ENCODE measurements around the gene PAIP2. TPM values are rescaled to one million over a fixed set of nuclear protein-coding genes. Genes with fewer than 3 reads are reported as not detected.
A peak's percentile ranks its signal among the peaks of the same experiment; 100 is the strongest.

Gene PAIP2
- total and polyA plus RNA-seq, 2 of the 4 experiments (the other 2 are of a cell fraction) = 41.9 to 59.5 TPM

GRCh38 chr5:139384591-139385051 is 43.0 kb downstream of the PAIP2 start:
- no peak for ATAC-seq (ENCODE audit: low read depth)
- no peak overlapping the region for H3K27ac ChIP-seq (ENCODE audit: insufficient read depth, low read length)
- peak overlapping the region; percentile 28 for H2AFZ ChIP-seq (replicated peaks; ENCODE audit: low read length, poor library complexity)
- no peaks in the 10 kb centered on the region for H3K9me3 ChIP-seq (ENCODE audit: control insufficient read depth, insufficient read depth, low read length)
- H4K91ac ChIP-seq (ENCODE audit: insufficient read depth, low read depth, low read length) = no peak overlapping the region
- no peak overlapping the region for H2BK15ac ChIP-seq (ENCODE audit: low read depth, low read length)
- H4K20me1 ChIP-seq (ENCODE audit: insufficient read depth, low read length) = no peaks in the 10 kb centered on the region
- no peak overlapping the region for H2BK20ac ChIP-seq (ENCODE audit: low read depth, low read length)
- CTCF ChIA-PET = no interaction called here
- no peak overlapping the region for H3K18ac ChIP-seq (ENCODE audit: low read depth, low read length)
- H4K5ac ChIP-seq (ENCODE audit: low read depth, low read length) = no peak overlapping the region
- dilution Hi-C loops (cut with HindIII; ENCODE audit: low sequenced_read_pairs, unreplicated experiment) = no loop called here
- WGBS, 2 experiments (ENCODE audit: extremely low coverage in 2 of 2, insufficient read length in 1 of 2) = 100% methylated on average over 1 of the region's 9 CpGs; no CpG with 5 or more reads in 1 of the 2 experiments
- no peak for TF ChIP-seq CTCF (conservative IDR thresholded peaks at IDR 0.05; ENCODE audit: low read depth, low read length)
- TF ChIP-seq BHLHE40 (IDR thresholded peaks at IDR 0.05; ENCODE audit: low read depth, low read length) = no peak
- TF ChIP-seq POLR2A (IDR thresholded peaks at IDR 0.05; ENCODE audit: low read depth, low read length) = no peak
- TF ChIP-seq NFE2L2 (IDR thresholded peaks at IDR 0.05; ENCODE audit: low read depth, low read length) = no peak
- no peak for TF ChIP-seq SMC3 (IDR thresholded peaks at IDR 0.05; ENCODE audit: low read depth, low read length)
- TF ChIP-seq CEBPB (IDR thresholded peaks at IDR 0.05; ENCODE audit: low read depth, low read length) = no peak
- no peak for TF ChIP-seq RAD21 (IDR thresholded peaks at IDR 0.05; ENCODE audit: low read length)
- no peak for TF ChIP-seq FOS (IDR thresholded peaks at IDR 0.05; ENCODE audit: low read depth, low read length)
- no peak for TF ChIP-seq MXI1 (IDR thresholded peaks at IDR 0.05; ENCODE audit: borderline replicate concordance, low read depth, low read length)
- no peak for TF ChIP-seq MAZ (IDR thresholded peaks at IDR 0.05; ENCODE audit: borderline replicate concordance, low read depth, low read length)
- TF ChIP-seq RCOR1 (IDR thresholded peaks at IDR 0.05; ENCODE audit: insufficient replicate concordance, low read length) = no peak
- no peak for TF ChIP-seq ELK1 (IDR thresholded peaks at IDR 0.05; ENCODE audit: borderline replicate concordance, low read depth, low read length)
- no peak for TF ChIP-seq MAFK (IDR thresholded peaks at IDR 0.05; ENCODE audit: low read depth, low read length)
- no peak for TF ChIP-seq RFX5 (IDR thresholded peaks at IDR 0.05; ENCODE audit: low read depth, low read length)
- no peak for TF ChIP-seq CHD1 (IDR thresholded peaks at IDR 0.05; ENCODE audit: low read depth, low read length)
- TF ChIP-seq USF2 (IDR thresholded peaks at IDR 0.05; ENCODE audit: low read depth, low read length) = no peak
- no peak overlapping the region for H2AK9ac ChIP-seq (replicated peaks; ENCODE audit: low read depth, low read length, poor library complexity)
- H3K79me1 ChIP-seq (ENCODE audit: low read depth in 1 of 2, low read length in 2 of 2) = no peaks in the 10 kb centered on the region
- H3K4me3 ChIP-seq (ENCODE audit: insufficient read depth, low read depth, low read length) = no peak overlapping the region
- BruUV-seq (replicated peaks) = no TSS peak
- H3K23ac ChIP-seq (ENCODE audit: low read depth, low read length) = no peak overlapping the region
- intact Hi-C loops (cut with micrococcal nuclease) = no loop called here
- no peak overlapping the region for H2AK5ac ChIP-seq (ENCODE audit: low read depth, low read length)
- H3K27me3 ChIP-seq (ENCODE audit: control insufficient read depth, insufficient read depth, low read length) = no peaks in the 10 kb centered on the region
- no peak overlapping the region for H2BK5ac ChIP-seq (ENCODE audit: low read depth, low read length, poor library complexity, severe bottlenecking)
- H3K9ac ChIP-seq (ENCODE audit: low read depth, low read length) = no peak overlapping the region
- no peak overlapping the region; a peak in 1 of 4 replicates for H4K8ac ChIP-seq (ENCODE audit: low read depth in 2 of 2, low read length in 2 of 2)
- no peaks in the 10 kb centered on the region for H3K9me1 ChIP-seq (ENCODE audit: insufficient read depth, low read length)
- no peak for DNase-seq
- no peak overlapping the region for H2BK120ac ChIP-seq (ENCODE audit: low read depth, low read length)
- no peak overlapping the region for H3K56ac ChIP-seq (ENCODE audit: extremely low read depth, insufficient read depth, low read length)
- H3K4me2 ChIP-seq (ENCODE audit: low read depth, low read length) = no peak overlapping the region
- H3K4ac ChIP-seq (ENCODE audit: low read depth, low read length) = no peak overlapping the region
- in situ Hi-C loops (cut with MboI; ENCODE audit: low sequenced_read_pairs) = no loop called here
- no peaks in the 10 kb centered on the region for H3K36me3 ChIP-seq (ENCODE audit: control insufficient read depth, insufficient read depth, low read length)
- H3K4me1 ChIP-seq (ENCODE audit: control insufficient read depth, insufficient read depth, low read length) = peaks cover 5% of the 10 kb centered on the region; the same call in 1 of the 2 replicates
- no peak overlapping the region for H3K14ac ChIP-seq (replicated peaks; ENCODE audit: low read depth, low read length)
- POLR2A ChIA-PET (ENCODE audit: unreplicated experiment) = no interaction called here

Measured in IMR-90 (cell line).